Ascending aorta (tissue), 2 donors: Measurements from ENCODE around the gene ADAMTS12. TPM values are rescaled to one million over a fixed set of nuclear protein-coding genes. Genes with fewer than 3 reads are reported as not detected.
"Not testable (repeated sequence)": the region's sequence is repeated elsewhere in the genome, so short reads cannot be mapped to it uniquely, and the experiment has no call there.

Experiments used
- DNase-seq, 2 donors: peaks; one replicate each; pipeline ENCODE4 v3.0.0-alpha.2; 2019; ENCODE audit warnings: low spot score in 2 of 2
- H3K27ac ChIP-seq, 2 donors: fragments of 200-600 bp; sonication (generic); one replicate each; pipeline ENCODE4 v1.5.1; 2016 to 2017; ENCODE audit warnings: mild to moderate bottlenecking in 1 of 2
- H3K27me3 ChIP-seq: fragments of 200-600 bp; sonication (generic); one replicate; pipeline ENCODE4 v1.5.1; 2017
- H3K36me3 ChIP-seq, 2 donors: fragments of 200-600 bp; sonication (generic); one replicate each; pipeline ENCODE4 v1.5.1; 2016
- H3K4me1 ChIP-seq, 2 donors: fragments of 200-600 bp; sonication (generic); one replicate each; pipeline ENCODE4 v1.5.1; 2016 to 2017; ENCODE audit warnings: mild to moderate bottlenecking in 1 of 2
- H3K4me3 ChIP-seq, 2 donors: fragments of 200-600 bp; sonication (generic); one replicate each; pipeline ENCODE4 v1.5.1; 2016 to 2017; ENCODE audit warnings: mild to moderate bottlenecking in 1 of 2
- H3K9me3 ChIP-seq, 2 donors: fragments of 200-600 bp; sonication (generic); one replicate each; pipeline ENCODE4 v1.5.1; 2016
- intact Hi-C: fragments of 100-400 bp; cut with DNase I; formaldehyde crosslinking; loops from one replicate; pipeline ENCODE4 v1.15.1; 2023
- total RNA-seq: library from RNA; depleted of rRNA; stranded (reverse); fragments of >200 nt; gene quantifications from one replicate; pipeline ENCODE4 v1.1.0, GENCODE V29; 2016
- TF ChIP-seq, protein P1 (sequence below), 3 experiments: fragments of 200-600 bp in 2 of 3; fragments of 450-650 bp in 1 of 3; sonication (generic) in 2 of 3; IDR thresholded peaks; one replicate each; pipeline ENCODE4 v1.5.1; 2016 to 2019; ENCODE audit warnings: antibody characterized with exemption in 3 of 3, mild to moderate bottlenecking in 1 of 3, moderate library complexity in 1 of 3

Gene ADAMTS12
- total RNA-seq, 1 donor from 2014 or later = 1.4 TPM

- intact Hi-C loops = no loop called here
- H3K27me3 ChIP-seq = no peaks in the 10 kb centered on the region
Measured at GRCh38 chr5:33558489-33558888, 333.3 kb downstream of the ADAMTS12 start.

GRCh38 chr5:33557605-33558004, 334.2 kb downstream of the ADAMTS12 start:
- no peak overlapping the region for H3K27ac ChIP-seq
- H3K4me3 ChIP-seq = no peak overlapping the region
- no peaks in the 10 kb centered on the region for H3K9me3 ChIP-seq
- intact Hi-C loops = no loop called here
- TF ChIP-seq, protein P1, sequence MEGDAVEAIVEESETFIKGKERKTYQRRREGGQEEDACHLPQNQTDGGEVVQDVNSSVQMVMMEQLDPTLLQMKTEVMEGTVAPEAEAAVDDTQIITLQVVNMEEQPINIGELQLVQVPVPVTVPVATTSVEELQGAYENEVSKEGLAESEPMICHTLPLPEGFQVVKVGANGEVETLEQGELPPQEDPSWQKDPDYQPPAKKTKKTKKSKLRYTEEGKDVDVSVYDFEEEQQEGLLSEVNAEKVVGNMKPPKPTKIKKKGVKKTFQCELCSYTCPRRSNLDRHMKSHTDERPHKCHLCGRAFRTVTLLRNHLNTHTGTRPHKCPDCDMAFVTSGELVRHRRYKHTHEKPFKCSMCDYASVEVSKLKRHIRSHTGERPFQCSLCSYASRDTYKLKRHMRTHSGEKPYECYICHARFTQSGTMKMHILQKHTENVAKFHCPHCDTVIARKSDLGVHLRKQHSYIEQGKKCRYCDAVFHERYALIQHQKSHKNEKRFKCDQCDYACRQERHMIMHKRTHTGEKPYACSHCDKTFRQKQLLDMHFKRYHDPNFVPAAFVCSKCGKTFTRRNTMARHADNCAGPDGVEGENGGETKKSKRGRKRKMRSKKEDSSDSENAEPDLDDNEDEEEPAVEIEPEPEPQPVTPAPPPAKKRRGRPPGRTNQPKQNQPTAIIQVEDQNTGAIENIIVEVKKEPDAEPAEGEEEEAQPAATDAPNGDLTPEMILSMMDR (IDR thresholded peaks at IDR 0.05) = no peak
- no peaks in the 10 kb centered on the region for H3K36me3 ChIP-seq
- H3K4me1 ChIP-seq = no peaks in the 10 kb centered on the region
- no peaks in the 10 kb centered on the region for H3K27me3 ChIP-seq
- DNase-seq = no peak

More at GRCh38 chr5:33558489-33558888, 333.3 kb downstream of the ADAMTS12 start:
- Histone ChIP-seq H3K36me3 (no peaks in the 10 kb centered on the region), H3K9me3 (no peaks in the 10 kb centered on the region), H3K27ac (no peak overlapping the region), H3K4me3 (no peak overlapping the region), H3K4me1 (no peaks in the 10 kb centered on the region)
- no peak for DNase-seq
- TF ChIP-seq, protein P1 (IDR thresholded peaks at IDR 0.05) = no peak

DNA sequence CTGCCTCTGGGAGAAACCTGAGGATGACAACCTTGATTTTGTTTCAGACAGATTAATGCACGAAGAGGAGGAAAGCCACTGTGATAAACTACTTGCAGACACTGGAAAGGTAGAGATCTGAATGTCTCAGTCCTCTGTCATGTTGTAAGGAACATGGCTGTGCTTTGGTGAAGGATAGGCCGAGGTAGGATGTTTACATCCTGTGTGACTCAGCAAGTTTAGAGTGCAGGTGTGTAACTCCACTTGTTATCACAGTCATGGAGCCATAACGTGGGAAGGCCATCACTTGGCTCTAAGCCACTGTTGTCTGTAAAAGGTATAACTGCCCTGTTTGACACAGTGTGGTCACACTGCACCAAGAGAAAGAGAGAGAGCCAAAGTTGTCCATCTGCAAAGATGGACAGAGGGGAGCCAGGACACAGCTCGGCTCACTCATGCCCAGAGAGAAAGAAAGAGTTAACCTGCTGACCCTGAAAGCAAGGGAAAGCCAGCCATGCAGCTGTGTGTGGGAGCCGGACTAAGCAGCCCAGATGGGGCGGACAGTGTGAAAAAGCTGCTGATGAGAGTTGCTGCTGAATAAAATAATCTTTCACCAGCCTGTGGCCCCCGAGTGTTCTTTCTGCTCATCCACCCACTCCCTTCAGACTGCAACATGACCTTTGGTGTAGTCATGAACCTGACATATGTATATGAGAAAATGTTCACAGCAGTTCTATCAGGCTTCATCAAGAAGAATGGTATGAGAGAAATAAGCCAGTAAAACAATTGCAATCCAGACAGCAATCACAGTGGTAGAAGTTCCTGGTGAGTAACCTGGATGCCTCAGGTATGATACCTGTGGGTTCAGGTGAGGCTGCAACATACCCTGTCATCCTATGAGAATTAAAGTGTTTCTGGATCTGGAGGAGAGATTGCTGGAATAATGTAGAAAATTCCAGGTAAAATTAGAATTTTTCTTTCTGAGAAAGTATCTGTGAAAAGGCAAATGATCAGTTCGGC, 335.2 kb downstream of the ADAMTS12 start:
- TF ChIP-seq, protein P1 (IDR thresholded peaks at IDR 0.05) = no peak

DNA sequence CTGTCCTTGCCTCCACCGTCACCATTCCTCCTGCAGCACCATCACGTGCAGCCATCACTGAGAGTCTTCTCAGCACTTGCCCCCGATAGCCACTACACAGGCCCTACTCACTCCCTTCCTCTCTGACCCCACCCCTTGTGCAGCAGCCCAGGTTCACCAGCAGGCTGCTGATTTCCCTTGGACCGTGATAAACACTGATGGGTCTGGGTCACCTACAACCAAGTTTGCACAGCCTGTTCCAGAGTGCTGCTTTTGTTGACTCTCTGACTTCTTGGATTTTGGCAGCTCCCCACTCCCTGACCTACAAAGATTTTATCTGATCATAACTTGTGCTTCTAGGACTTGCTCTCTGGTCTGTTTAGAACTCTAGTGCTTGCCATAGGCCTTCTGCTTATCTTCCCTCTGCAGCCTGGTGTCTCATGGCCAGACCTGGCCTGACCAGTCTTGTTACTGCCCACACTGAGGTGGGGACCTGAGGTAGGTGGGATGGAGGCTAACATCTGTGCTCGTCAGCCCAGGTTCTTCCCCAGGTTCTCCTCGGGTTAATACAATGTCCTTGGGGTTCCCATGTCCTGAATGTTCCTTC, 341.7 kb downstream of the ADAMTS12 start:
- no peak overlapping the region for H3K27ac ChIP-seq

More for the DNA sequence above, 335.2 kb downstream of the ADAMTS12 start:
- Histone ChIP-seq H3K9me3 (no peaks in the 10 kb centered on the region), H3K4me3 (no peak overlapping the region), H3K27ac (no peak overlapping the region), H3K27me3 (no peaks in the 10 kb centered on the region), H3K36me3 (no peaks in the 10 kb centered on the region), H3K4me1 (no peaks in the 10 kb centered on the region)
- DNase-seq = no peak
- intact Hi-C loops = no loop called here

GRCh38 chr5:33539790-33540189, 352.0 kb downstream of the ADAMTS12 start:
- H3K36me3 ChIP-seq, intact Hi-C loops, H3K27ac ChIP-seq, H3K9me3 ChIP-seq, DNase-seq, H3K4me3 ChIP-seq, H3K4me1 ChIP-seq, H3K27me3 ChIP-seq: not testable (repeated sequence)

More for the DNA sequence above, 341.7 kb downstream of the ADAMTS12 start:
- Histone ChIP-seq H3K36me3 (no peaks in the 10 kb centered on the region), H3K9me3 (no peaks in the 10 kb centered on the region), H3K4me1 (no peaks in the 10 kb centered on the region), H3K27me3 (no peaks in the 10 kb centered on the region), H3K4me3 (no peak overlapping the region)
- TF ChIP-seq, protein P1 (IDR thresholded peaks at IDR 0.05) = no peak
- no peak for DNase-seq
- intact Hi-C loops = no loop called here

- no peaks in the 10 kb centered on the region for H3K9me3 ChIP-seq
- TF ChIP-seq, protein P1 (IDR thresholded peaks at IDR 0.05) = no peak
- intact Hi-C loops = no loop called here
- H3K36me3 ChIP-seq = no peaks in the 10 kb centered on the region
- no peak for DNase-seq
- H3K4me1 ChIP-seq = no peaks in the 10 kb centered on the region
- no peak overlapping the region for H3K27ac ChIP-seq
- H3K4me3 ChIP-seq = no peak overlapping the region
- no peaks in the 10 kb centered on the region for H3K27me3 ChIP-seq
Measured at GRCh38 chr5:33539212-33539611, 352.6 kb downstream of the ADAMTS12 start.
